ENCODE data around the gene LTB4R. TPM values are rescaled to one million over a fixed set of nuclear protein-coding genes. Genes with fewer than 3 reads are reported as not detected.

Gene LTB4R
- total and polyA plus RNA-seq, 8 donors = 1.9 to 15.5 (median 2.6) TPM

GRCh38 chr14:24293525-24293924 lies 17.8 kb upstream of the LTB4R start:
- Histone ChIP-seq H3K9me3 (no peaks in the 10 kb centered on the region), H3K4me3 (no peak overlapping the region), H3K27me3 (no peaks in the 10 kb centered on the region), H3K36me3 (peaks cover 0 to 34% (median 8%) of the 10 kb centered on the region in 3 donors), H3K4me1 (peaks cover 0 to 18% (median 11%) of the 10 kb centered on the region in 3 donors), H3K27ac (no peak overlapping the region)
- intact Hi-C loops (cut with DNase I) = no loop called here
- no peak for FAIRE-seq
- 92 to 97% methylated on average over 2 of the region's 2 CpGs for WGBS, 2 donors
- no peak for DNase-seq
- no peak for TF ChIP-seq CTCF (IDR thresholded peaks at IDR 0.05)
- ATAC-seq = no peak

DNA sequence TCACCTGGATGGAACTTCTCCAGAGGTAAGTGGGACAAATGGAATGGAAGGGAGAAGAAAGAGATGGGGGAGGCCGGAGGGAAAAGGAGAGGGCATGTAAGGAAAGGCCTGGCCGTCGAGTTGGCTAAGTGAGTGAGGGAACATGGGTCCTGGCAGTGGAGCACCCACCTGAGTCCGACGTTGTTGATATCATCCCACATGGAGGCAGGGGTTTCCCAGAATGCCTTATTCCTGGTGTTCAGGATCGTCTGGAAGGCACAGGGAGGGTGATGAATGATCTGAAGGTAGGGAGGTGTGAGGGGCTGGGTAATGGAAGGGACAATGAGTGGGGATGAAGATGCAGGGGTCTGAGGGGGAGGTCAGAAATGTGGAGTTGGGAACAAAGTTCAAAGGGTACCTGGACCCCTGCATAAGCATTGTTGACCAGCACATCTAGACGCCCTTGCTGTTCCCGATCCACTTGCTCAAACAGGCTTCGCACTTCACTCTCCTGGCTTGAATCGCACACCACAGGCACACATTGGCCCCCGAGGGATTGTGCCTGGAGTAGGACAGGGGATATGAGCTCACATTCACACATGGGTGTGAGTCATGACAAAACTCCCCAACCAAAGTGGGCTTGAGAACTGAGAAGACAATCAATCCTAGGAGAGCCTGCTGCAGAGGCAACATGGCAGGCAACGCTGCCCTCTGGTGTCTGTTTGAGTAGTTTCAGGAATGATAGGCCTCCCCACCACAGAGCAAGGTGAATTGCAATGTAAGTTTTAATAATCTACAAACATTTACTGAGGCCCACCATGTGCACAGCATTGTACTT lies 14.8 kb upstream of the LTB4R start:
- ATAC-seq = peak; percentile 41 to 68 (median 63)
- WGBS, 2 donors = 58 to 60% methylated on average over 12 of the region's 12 CpGs
- intact Hi-C loops (cut with DNase I) = loop anchor here in 1 of 3 donors (5.0 kb wide), 1 partner anchor 49 kb away; no protein-coding TSS in a partner anchor
- Histone ChIP-seq H3K36me3 (peaks cover 0 to 25% (median 8%) of the 10 kb centered on the region in 3 donors), H3K4me3 (no peak overlapping the region), H3K27ac (peak overlapping the region in 1 of 4 donors; percentile 4), H3K9me3 (no peaks in the 10 kb centered on the region), H3K4me1 (peaks cover 9 to 29% (median 13%) of the 10 kb centered on the region in 3 donors), H3K27me3 (no peaks in the 10 kb centered on the region)
- peak; percentile 40 to 64 (median 59) for TF ChIP-seq CTCF (IDR thresholded peaks at IDR 0.05)
- FAIRE-seq = no peak
- peak in 4 of 6 donors; percentile 14 to 69 (median 53) for DNase-seq

DNA sequence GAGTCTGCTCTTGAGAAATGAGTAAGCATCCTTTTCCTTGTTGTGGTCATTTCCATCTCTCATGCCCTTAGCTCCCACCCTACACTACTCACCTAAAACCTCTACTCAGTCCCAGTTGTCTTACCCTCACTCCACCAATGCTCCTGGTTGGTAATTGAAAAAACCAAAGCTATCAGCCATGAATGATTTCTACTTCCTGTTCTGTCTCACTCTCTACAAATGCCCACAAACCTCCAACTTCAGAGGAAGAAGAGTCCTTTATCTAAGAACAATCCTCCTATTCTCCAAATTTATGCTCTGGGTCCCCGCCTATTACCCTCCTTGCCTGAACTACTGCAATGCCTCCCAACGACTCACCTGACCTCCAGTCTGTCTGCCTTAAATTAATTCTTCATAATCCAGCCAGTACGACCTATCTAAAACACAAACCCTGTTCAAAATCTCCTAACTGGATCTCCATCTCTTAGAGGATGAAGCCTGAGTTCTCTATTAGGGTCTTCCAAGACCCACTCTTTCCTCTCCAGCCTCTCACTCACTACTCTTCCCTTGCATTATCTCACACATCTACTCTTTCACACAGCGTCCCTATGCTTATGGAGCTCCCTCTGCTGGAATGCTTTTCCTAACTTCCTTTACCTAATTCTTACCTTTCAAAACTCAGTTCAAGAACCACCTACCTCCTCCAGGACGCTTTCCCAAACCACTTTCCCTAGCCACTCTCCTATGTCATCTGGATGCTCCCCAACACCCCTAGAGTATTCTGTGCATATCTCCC lies 13.9 kb upstream of the LTB4R start:
- Histone ChIP-seq H3K4me3 (no peak overlapping the region), H3K9me3 (no peaks in the 10 kb centered on the region), H3K27ac (peak overlapping the region in 1 of 4 donors; percentile 4), H3K36me3 (peaks cover 0 to 24% (median 8%) of the 10 kb centered on the region in 3 donors), H3K4me1 (peaks cover 9 to 29% (median 13%) of the 10 kb centered on the region in 3 donors), H3K27me3 (no peaks in the 10 kb centered on the region)
- intact Hi-C loops (cut with DNase I) = loop anchor here in 1 of 3 donors (5.0 kb wide), 1 partner anchor 50 kb away; no protein-coding TSS in a partner anchor
- TF ChIP-seq CTCF (IDR thresholded peaks at IDR 0.05) = peak in 2 of 4 donors; percentile 15 to 30
- WGBS, 2 donors = 25 to 34% methylated on average over 5 of the region's 5 CpGs
- no peak for FAIRE-seq
- ATAC-seq = peak in 3 of 4 donors; percentile 22 to 49 (median 42)
- DNase-seq = no peak

GRCh38 chr14:24298892-24299254 lies 12.4 kb upstream of the LTB4R start:
- H3K27me3 ChIP-seq = no peaks in the 10 kb centered on the region
- peak overlapping the region; percentile 68 to 83 (median 78) for H3K27ac ChIP-seq
- DNase-seq (peak in 1 of 6 donors; percentile 41), ATAC-seq (peak; percentile 13 to 42 (median 24)), FAIRE-seq (no peak)
- H3K4me3 ChIP-seq = peak overlapping the region; percentile 54 to 92 (median 74)
- no peak for TF ChIP-seq CTCF (IDR thresholded peaks at IDR 0.05)
- 27% methylated on average over 7 of the region's 7 CpGs for WGBS, 2 donors
- peaks cover 0 to 29% (median 19%) of the 10 kb centered on the region in 3 donors for H3K36me3 ChIP-seq
- intact Hi-C loops (cut with DNase I) = loop anchor here in 1 of 3 donors (5.0 kb wide), 1 partner anchor 52 kb away; no protein-coding TSS in a partner anchor
- peaks cover 9 to 29% (median 13%) of the 10 kb centered on the region in 3 donors for H3K4me1 ChIP-seq
- no peaks in the 10 kb centered on the region for H3K9me3 ChIP-seq

All from pancreas (tissue), 10 donors.